ENCODE measurements around the gene APBB1. TPM values are rescaled to one million over a fixed set of nuclear protein-coding genes. Genes with fewer than 3 reads are reported as not detected.

The APBB1 gene
- total and polyA plus RNA-seq, 2 donors (not counting 1 experiment from before 2014, with no cell fraction given), result 23.4 to 32.5 TPM

GRCh38 chr11:6418557-6419008 is 311 bp downstream of the APBB1 start:
- ChIA-PET CTCF (interaction anchor here (1.2 to 6.0 kb wide), 6 partner anchors 9 to 288 kb away, joined by 4 to 29 read pairs (median 9); partner anchors contain the start of gene SMPD1), POLR2A (interaction anchor here (1.3 to 3.8 kb wide), 3 partner anchors 28 to 63 kb away, joined by 3 to 23 read pairs (median 5); partner anchors contain the start of genes ARFIP2, SMPD1 and TIMM10B)
- Mint-ChIP-seq H3K4me3 (no peak overlapping the region), H3K9me3 (ENCODE audit: insufficient read depth) (no peaks in the 10 kb centered on the region), H3K4me1 (peaks cover 7% of the 10 kb centered on the region), H3K27me3 (peaks cover 23% of the 10 kb centered on the region), H3K27ac (no peak overlapping the region)
- Histone ChIP-seq H3K4me2 (replicated peaks; ENCODE audit: low read depth, low read length, poor library complexity, severe bottlenecking) (peak overlapping the region; percentile 92), H3K79me2 (ENCODE audit: control insufficient read depth, insufficient read depth, low read length) (peaks cover 17% of the 10 kb centered on the region), H3K27me3 (replicated peaks in 1 of 4; ENCODE audit: control extremely low read depth in 1 of 4, control insufficient read depth in 3 of 4, insufficient read depth in 4 of 4, low read length in 3 of 4) (peaks cover 0 to 3% (median 2%) of the 10 kb centered on the region in 4 experiments), H3K4me1 (ENCODE audit: control insufficient read depth in 2 of 2, insufficient read depth in 2 of 2, low read length in 2 of 2) (peaks cover 29 to 32% of the 10 kb centered on the region in 2 donors), H3K36me3 (replicated peaks in 1 of 2; ENCODE audit: control extremely low read depth in 1 of 2, control insufficient read depth in 1 of 2, extremely low read depth in 1 of 2, insufficient read depth in 2 of 2, low read length in 1 of 2) (no peaks in the 10 kb centered on the region), H3K4me3 (ENCODE audit: control extremely low read depth in 1 of 5, extremely low read depth in 1 of 5, insufficient read depth in 1 of 5, low read depth in 2 of 5, low read length in 4 of 5) (peak overlapping the region in 4 of 5 experiments; percentile 60 to 85 (median 74)), H3K9ac (ENCODE audit: low read length) (peak overlapping the region; percentile 83), H3K9me3 (ENCODE audit: control extremely low read depth in 1 of 3, control insufficient read depth in 2 of 3, insufficient read depth in 1 of 3, low read length in 2 of 3) (no peaks in the 10 kb centered on the region), H2AFZ (ENCODE audit: insufficient read depth, low read depth, low read length, poor library complexity, severe bottlenecking) (peak overlapping the region; percentile 99), H3K27ac (ENCODE audit: low read length in 2 of 2) (peak overlapping the region in 1 of 2 donors; percentile 61), H4K20me1 (ENCODE audit: control insufficient read depth, insufficient read depth, low read length, poor library complexity, severe bottlenecking) (no peaks in the 10 kb centered on the region)
- 2% methylated on average over 27 of the region's 38 CpGs for WGBS (ENCODE audit: insufficient coverage)
- TF ChIP-seq EZH2 (IDR thresholded peaks at IDR 0.05; ENCODE audit: borderline replicate concordance, insufficient read depth, low read depth, low read length, poor library complexity, severe bottlenecking), result no peak
- TF ChIP-seq, protein P1, sequence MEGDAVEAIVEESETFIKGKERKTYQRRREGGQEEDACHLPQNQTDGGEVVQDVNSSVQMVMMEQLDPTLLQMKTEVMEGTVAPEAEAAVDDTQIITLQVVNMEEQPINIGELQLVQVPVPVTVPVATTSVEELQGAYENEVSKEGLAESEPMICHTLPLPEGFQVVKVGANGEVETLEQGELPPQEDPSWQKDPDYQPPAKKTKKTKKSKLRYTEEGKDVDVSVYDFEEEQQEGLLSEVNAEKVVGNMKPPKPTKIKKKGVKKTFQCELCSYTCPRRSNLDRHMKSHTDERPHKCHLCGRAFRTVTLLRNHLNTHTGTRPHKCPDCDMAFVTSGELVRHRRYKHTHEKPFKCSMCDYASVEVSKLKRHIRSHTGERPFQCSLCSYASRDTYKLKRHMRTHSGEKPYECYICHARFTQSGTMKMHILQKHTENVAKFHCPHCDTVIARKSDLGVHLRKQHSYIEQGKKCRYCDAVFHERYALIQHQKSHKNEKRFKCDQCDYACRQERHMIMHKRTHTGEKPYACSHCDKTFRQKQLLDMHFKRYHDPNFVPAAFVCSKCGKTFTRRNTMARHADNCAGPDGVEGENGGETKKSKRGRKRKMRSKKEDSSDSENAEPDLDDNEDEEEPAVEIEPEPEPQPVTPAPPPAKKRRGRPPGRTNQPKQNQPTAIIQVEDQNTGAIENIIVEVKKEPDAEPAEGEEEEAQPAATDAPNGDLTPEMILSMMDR (IDR thresholded peaks at IDR 0.05), result no peak
- intact Hi-C loops (cut with micrococcal nuclease), result loop anchor here (1.0 kb wide), 4 partner anchors 16 to 265 kb away; partner anchors contain the start of genes ARFIP2, MRPL17, SMPD1 and TIMM10B
- DNase-seq (peak; percentile 32), ATAC-seq (ENCODE audit: low read depth) (peak; percentile 11)
